ES-I3 (cell line): Measurements from ENCODE around the gene GPR39.

ENCODE experiments used
- H3K36me3 ChIP-seq: 2 replicates; pipeline ENCODE4 v1.6.1; 2013; ENCODE audit warnings: mild to moderate bottlenecking, low read length, control low read depth, moderate library complexity; ENCODE audit not compliant: insufficient read depth
- H3K4me1 ChIP-seq: 2 replicates; pipeline ENCODE4 v1.6.1; 2013; ENCODE audit warnings: mild to moderate bottlenecking, control low read depth, low read length; ENCODE audit not compliant: insufficient read depth
- H3K9ac ChIP-seq: 2 replicates; pipeline ENCODE4 v1.6.1; 2013; ENCODE audit warnings: low read depth, mild to moderate bottlenecking, low read length, moderate library complexity
- H3K9me3 ChIP-seq: 2 replicates; pipeline ENCODE4 v1.6.1; 2013; ENCODE audit warnings: mild to moderate bottlenecking, low read length, moderate library complexity; ENCODE audit not compliant: control insufficient read depth, insufficient read depth

GPR39 gene

GRCh38 chr2:132442278-132442677 lies 25.7 kb downstream of the GPR39 start:
- Histone ChIP-seq H3K36me3 (no peaks in the 10 kb centered on the region), H3K9me3 (no peaks in the 10 kb centered on the region), H3K9ac (no peak overlapping the region), H3K4me1 (peaks cover 25% of the 10 kb centered on the region)

GRCh38 chr2:132443106-132443505 lies 26.5 kb downstream of the GPR39 start:
- Histone ChIP-seq H3K36me3 (no peaks in the 10 kb centered on the region), H3K9ac (no peak overlapping the region), H3K4me1 (peaks cover 25% of the 10 kb centered on the region), H3K9me3 (no peaks in the 10 kb centered on the region)

GRCh38 chr2:132446444-132446843 lies 29.8 kb downstream of the GPR39 start:
- no peaks in the 10 kb centered on the region for H3K36me3 ChIP-seq
- H3K9me3 ChIP-seq: no peaks in the 10 kb centered on the region
- no peak overlapping the region for H3K9ac ChIP-seq
- peaks cover 13% of the 10 kb centered on the region for H3K4me1 ChIP-seq

GRCh38 chr2:132448331-132448730 lies 31.7 kb downstream of the GPR39 start:
- Histone ChIP-seq H3K9me3 (no peaks in the 10 kb centered on the region), H3K9ac (no peak overlapping the region), H3K36me3 (no peaks in the 10 kb centered on the region), H3K4me1 (peaks cover 6% of the 10 kb centered on the region)

GRCh38 chr2:132448771-132449170 lies 32.2 kb downstream of the GPR39 start:
- H3K4me1 ChIP-seq: peaks cover 6% of the 10 kb centered on the region
- H3K9me3 ChIP-seq: no peaks in the 10 kb centered on the region
- H3K36me3 ChIP-seq: no peaks in the 10 kb centered on the region
- H3K9ac ChIP-seq: no peak overlapping the region

- H3K9me3 ChIP-seq: no peaks in the 10 kb centered on the region
- no peak overlapping the region for H3K9ac ChIP-seq
- no peaks in the 10 kb centered on the region for H3K36me3 ChIP-seq
- peaks cover 6% of the 10 kb centered on the region for H3K4me1 ChIP-seq
These were observed 33.3 kb downstream of the GPR39 start for GRCh38 chr2:132449868-132450267.

GRCh38 chr2:132460781-132461180 lies 44.2 kb downstream of the GPR39 start:
- H3K4me1 ChIP-seq: no peaks in the 10 kb centered on the region
- no peaks in the 10 kb centered on the region for H3K36me3 ChIP-seq
- H3K9ac ChIP-seq: no peak overlapping the region
- H3K9me3 ChIP-seq: peaks cover under 1% of the 10 kb centered on the region

- peaks cover 3% of the 10 kb centered on the region for H3K9me3 ChIP-seq
- H3K36me3 ChIP-seq: no peaks in the 10 kb centered on the region
- H3K4me1 ChIP-seq: no peaks in the 10 kb centered on the region
- H3K9ac ChIP-seq: no peak overlapping the region
These were observed 45.6 kb downstream of the GPR39 start for GRCh38 chr2:132462236-132462635.

- no peaks in the 10 kb centered on the region for H3K36me3 ChIP-seq
- H3K9me3 ChIP-seq: peaks cover 3% of the 10 kb centered on the region
- no peak overlapping the region for H3K9ac ChIP-seq
- H3K4me1 ChIP-seq: no peaks in the 10 kb centered on the region
These were observed 47.1 kb downstream of the GPR39 start for GRCh38 chr2:132463719-132464118.

- Histone ChIP-seq H3K9ac (no peak overlapping the region), H3K36me3 (no peaks in the 10 kb centered on the region), H3K4me1 (no peaks in the 10 kb centered on the region), H3K9me3 (peaks cover 3% of the 10 kb centered on the region)
These were observed 49.3 kb downstream of the GPR39 start for GRCh38 chr2:132465917-132466316.

- H3K9ac ChIP-seq: no peak overlapping the region
- H3K9me3 ChIP-seq: peaks cover 3% of the 10 kb centered on the region
- no peaks in the 10 kb centered on the region for H3K36me3 ChIP-seq
- H3K4me1 ChIP-seq: no peaks in the 10 kb centered on the region
These were observed 49.9 kb downstream of the GPR39 start for GRCh38 chr2:132466428-132467028.

GRCh38 chr2:132468821-132469675 lies 52.4 kb downstream of the GPR39 start:
- Histone ChIP-seq H3K4me1 (no peaks in the 10 kb centered on the region), H3K36me3 (no peaks in the 10 kb centered on the region), H3K9me3 (peaks cover 3% of the 10 kb centered on the region), H3K9ac (no peak overlapping the region)

GRCh38 chr2:132470746-132471145 lies 54.1 kb downstream of the GPR39 start:
- Histone ChIP-seq H3K9ac (no peak overlapping the region), H3K36me3 (no peaks in the 10 kb centered on the region), H3K9me3 (peaks cover 2% of the 10 kb centered on the region; the same call in 1 of the 2 replicates), H3K4me1 (no peaks in the 10 kb centered on the region)

GRCh38 chr2:132473174-132473883 lies 56.7 kb downstream of the GPR39 start:
- Histone ChIP-seq H3K36me3 (no peaks in the 10 kb centered on the region), H3K9me3 (no peaks in the 10 kb centered on the region; the same call in 1 of the 2 replicates), H3K9ac (no peak overlapping the region), H3K4me1 (no peaks in the 10 kb centered on the region)
